Measurements from ENCODE around the gene FBXL16. TPM values are rescaled to one million over a fixed set of nuclear protein-coding genes. Genes with fewer than 3 reads are reported as not detected.

The FBXL16 gene
- total and polyA plus RNA-seq, 2 of the 13 experiments (the other 11 are each of a cell fraction or from before 2014, with no cell fraction given), result 0.22 to 2.0 TPM

GRCh38 chr16:679814-680624 lies 25.6 kb downstream of the FBXL16 start, which contains the start of gene STUB1 (continued):
- TF ChIP-seq RBFOX2 (IDR thresholded peaks at IDR 0.05; ENCODE audit: low read depth, low read length) (peak; percentile 84), ZNF746 (CRISPR knock-in tag; IDR thresholded peaks at IDR 0.05) (peak; percentile 38; the same call in 1 of the 2 replicates), MYPOP (CRISPR knock-in tag; IDR thresholded peaks at IDR 0.05) (no peak), CCAR2 (optimal IDR thresholded peaks at IDR 0.05; ENCODE audit: low read depth, low read length) (no peak), ZNF83 (CRISPR knock-in tag; IDR thresholded peaks at IDR 0.05; ENCODE audit: borderline replicate concordance) (peak; percentile 37; the same call in 1 of the 2 replicates), HNRNPLL (IDR thresholded peaks at IDR 0.05; ENCODE audit: low read depth, low read length, poor library complexity, severe bottlenecking) (peak; percentile 55), HOMEZ (CRISPR knock-in tag; IDR thresholded peaks at IDR 0.05; ENCODE audit: low read depth) (no peak), ZBTB37 (CRISPR knock-in tag; IDR thresholded peaks at IDR 0.05) (no peak), IRF1 (CRISPR knock-in tag; IDR thresholded peaks at IDR 0.05; ENCODE audit: low read depth) (no peak), ZNF713 (CRISPR knock-in tag; IDR thresholded peaks at IDR 0.05) (no peak), ZNF674 (CRISPR knock-in tag; IDR thresholded peaks at IDR 0.05; ENCODE audit: low read depth) (no peak), ZBTB25 (CRISPR knock-in tag; IDR thresholded peaks at IDR 0.05) (no peak), ZBTB33 (CRISPR knock-in tag; IDR thresholded peaks at IDR 0.05) (no peak), HOXD1 (CRISPR knock-in tag; IDR thresholded peaks at IDR 0.05) (no peak), ZNF276 (CRISPR knock-in tag; IDR thresholded peaks at IDR 0.05; ENCODE audit: low read depth) (no peak), ZNF776 (CRISPR knock-in tag; IDR thresholded peaks at IDR 0.05) (no peak; the same call in 1 of the 2 replicates)
